CD4-positive, alpha-beta T cell treated with Interleukin-12 subunit alpha and Interleukin-12 subunit beta, for 1 hour (primary cell): ENCODE data around the gene INPP5F.
"Not testable (repeated sequence)": the region's sequence is repeated elsewhere in the genome, so short reads cannot be mapped to it uniquely, and the experiment has no call there.

Experiments used
- DNase-seq: peaks from one replicate; pipeline ENCODE4 v3.0.0-alpha.2; 2020

The INPP5F gene

DNA sequence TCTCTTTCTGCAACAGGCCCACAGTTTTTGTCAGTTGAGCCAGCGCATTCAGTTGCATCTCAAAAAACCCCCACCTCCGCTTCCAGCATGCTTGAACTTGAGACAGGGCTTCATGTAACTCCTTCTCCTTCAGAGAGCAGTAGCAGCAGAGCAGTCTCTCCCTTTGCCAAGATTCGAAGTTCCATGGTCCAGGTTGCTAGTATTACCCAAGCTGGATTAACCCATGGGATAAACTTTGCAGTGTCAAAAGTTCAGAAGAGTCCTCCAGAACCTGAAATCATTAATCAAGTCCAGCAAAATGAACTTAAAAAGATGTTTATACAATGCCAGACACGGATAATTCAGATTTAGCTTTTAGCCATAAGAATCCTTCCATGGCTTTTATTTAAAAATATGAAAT, 101.6 kb downstream of the INPP5F start:
- DNase-seq = no peak

DNA sequence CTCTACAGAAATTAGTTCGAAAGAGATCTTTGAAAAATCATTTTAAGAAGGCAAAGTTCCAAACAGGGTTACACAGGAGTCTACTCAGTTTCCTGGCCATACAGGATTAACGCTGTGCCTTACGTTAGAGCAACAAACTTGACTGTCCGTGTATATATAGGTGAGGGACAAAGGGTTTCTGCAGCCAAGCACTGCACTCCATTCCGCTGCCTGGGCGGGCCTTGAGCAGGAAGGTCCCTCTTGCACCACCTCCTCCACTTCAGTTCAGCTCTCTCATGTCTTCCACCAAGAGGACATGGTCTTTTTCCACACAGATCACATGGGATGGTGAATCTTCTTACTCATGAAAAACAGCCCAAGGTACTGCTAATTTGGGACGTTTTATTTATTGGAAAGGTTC, 103.6 kb downstream of the INPP5F start:
- no peak for DNase-seq

DNA sequence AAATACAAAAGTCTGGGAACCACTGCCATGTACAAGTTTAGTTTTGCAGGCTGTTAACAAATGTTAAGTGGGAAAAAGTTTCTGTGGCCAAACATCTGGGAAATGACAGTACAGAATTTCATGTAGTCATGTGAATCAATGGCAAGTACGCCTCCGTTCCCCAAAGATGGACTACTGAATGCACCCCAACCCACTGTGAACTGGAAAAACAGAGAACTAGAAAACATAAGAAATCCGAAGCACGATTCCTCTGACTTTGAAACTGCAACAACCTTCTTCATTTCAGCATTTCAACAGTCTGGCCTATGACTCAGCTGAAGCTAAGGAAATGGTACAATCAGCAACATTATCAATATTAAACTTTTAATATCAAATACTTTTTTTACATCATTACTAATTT, 105.0 kb downstream of the INPP5F start:
- no peak for DNase-seq

DNA sequence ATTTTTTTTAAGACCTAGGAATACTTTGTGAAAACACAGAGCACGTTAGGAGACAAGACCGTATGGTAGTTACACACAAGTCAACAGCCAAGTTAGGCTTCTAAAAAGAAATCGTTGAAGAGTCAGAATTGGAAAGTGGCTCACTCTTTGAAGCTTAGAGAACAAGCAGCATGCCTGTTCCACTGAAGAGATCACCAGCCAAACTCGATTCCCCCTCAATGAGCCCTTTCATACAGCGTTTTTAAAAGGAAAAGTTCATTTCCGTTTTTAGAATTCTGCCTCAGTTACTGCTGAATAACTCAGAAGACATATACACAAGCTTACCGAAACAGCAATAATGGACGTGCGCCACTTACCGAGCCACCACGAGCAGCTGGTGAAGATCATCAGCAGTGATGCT, 105.8 kb downstream of the INPP5F start:
- DNase-seq = no peak

DNA sequence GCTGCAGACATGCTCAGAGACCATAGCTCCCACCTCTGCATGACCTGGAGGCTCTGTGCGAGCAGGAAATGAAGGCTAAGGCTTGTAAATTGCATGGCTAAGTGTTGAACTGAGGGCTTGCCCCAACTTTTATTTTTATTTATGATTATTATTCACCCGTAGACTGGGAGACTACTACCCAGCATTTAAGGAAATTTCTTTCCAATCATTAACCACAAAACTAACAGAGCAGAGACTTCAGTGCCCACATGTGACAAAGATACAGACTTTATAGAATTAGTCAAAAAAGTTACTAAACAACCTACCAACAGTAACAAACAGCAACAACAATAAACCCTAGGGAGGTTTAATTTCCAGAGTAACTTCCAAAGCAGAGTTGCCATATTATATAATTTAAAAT, 107.1 kb downstream of the INPP5F start:
- DNase-seq = no peak

DNA sequence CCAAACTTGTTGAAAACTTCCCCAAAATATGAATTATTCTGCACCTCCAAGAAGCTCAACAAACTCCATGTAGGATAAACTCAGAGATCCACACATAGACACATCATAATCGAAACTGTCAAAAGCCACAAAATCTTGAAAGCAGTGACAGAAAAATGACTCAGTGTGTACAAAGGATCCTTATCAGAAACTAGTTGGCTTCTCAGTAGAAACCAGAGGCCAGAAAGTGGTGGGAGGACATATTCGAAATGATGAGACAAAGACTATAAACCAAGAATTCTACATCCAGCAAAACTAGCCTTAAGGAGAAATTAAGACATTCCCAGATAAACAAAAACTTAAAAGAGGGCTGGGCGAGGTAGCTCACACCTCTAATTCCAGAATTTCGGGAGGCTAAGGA, 108.3 kb downstream of the INPP5F start:
- no peak for DNase-seq

DNA sequence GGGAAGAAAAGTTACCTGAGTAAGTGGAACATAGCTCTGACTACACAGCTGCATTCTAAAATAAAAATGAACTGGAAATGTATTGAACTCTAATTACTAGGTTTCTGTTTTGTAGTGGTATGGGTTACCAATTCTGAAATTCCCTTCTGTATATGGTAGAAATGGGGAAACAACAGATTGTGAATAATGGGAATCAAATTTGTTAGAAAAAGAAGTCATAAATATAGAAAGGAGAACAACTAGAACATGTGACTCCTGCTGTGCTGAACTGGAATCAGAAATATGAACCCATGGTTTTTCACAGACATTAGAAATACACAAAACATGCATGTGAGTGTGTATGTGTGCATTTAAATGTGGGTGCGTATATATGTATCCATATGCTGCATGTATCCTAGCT, 119.8 kb downstream of the INPP5F start:
- DNase-seq = no peak

DNA sequence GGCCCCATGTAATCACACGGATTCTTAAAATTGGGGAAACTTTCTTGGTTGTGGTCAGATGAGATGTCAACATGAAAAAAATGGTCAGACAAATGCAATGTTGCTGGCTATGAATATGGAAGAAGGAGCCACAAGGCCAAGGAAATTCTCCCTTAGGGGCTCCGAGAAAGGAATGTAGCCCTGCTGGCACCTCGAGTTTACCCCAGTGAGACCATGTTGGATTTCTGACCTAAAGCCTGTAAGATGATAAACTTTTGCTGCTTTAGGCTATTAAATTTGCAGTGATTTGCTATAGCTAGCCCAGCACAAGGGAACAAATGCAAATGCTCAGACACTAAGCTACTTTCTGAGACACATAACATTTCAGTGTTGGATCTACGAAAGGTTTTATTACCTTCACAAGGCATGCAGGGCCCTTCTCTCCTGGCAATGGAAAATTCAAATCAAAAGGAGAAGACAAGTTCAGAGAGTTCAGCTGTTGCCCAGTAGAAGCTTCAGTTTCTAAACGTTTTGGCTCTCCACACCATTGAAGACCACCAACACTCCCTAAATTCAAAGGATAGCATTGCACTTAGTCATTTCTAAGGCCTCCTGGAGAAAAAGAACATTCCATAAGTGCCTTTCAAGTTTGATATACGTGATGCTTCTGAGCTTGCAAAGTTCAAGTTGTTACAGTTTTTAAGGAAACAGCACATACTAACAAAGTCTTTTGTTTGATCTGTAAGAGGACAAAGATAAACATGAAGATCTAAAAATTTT, 123.4 kb downstream of the INPP5F start:
- no peak for DNase-seq

DNA sequence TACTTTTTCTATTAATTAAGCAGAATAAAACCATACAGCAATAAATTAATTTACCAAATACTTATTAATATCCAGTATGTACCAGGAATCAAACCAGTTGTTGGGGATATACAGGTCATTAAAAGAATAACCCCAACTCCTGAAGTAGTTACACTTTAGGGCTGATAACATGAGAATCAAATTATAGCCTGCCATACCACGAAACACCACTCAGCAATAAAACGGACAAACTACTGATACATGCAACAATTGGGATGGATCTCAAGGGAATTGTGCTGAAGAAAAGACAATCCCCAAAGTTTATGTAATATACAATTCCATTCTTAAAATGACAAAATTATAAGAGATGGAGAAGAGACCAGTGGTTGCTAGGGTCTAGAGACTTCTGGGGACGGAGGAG, 124.1 kb downstream of the INPP5F start:
- no peak for DNase-seq

DNA sequence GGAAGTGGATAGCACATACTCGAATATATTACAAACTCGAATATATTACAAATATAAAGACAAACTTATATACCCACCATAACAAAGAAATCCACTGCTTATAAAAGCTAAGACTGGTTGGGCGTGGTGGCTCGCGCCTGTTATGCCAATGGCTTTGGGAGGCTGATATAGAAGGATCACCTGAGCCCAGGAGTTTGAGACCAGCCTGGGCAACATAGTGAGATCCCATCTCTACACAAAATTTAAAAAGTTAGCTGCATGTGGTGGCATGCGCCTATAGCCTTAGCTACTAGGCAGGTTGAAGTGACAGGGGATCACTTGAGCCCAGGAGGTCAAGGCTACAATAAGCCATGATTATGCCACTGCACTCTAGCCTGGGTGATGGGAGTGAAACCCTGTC, 126.4 kb downstream of the INPP5F start:
- no peak for DNase-seq

DNA sequence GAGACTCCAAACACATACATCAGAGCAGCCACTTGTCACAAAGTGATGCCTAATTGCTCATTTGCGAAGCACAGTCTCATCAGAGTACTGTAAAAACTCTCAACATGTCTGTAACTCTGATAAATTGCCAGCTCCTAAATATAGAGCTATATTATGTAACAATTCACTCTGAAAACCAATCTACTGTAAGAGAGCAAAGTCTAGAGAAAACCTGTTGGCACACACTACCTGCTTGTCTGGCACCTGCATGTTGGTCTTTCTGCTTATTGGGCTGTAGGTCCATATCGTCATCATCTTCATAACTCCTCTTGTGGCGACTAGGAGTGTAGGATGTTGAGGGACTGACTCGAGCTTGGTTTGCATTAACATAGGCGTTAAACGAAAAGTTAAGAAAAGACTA, 127.0 kb downstream of the INPP5F start:
- DNase-seq = no peak

DNA sequence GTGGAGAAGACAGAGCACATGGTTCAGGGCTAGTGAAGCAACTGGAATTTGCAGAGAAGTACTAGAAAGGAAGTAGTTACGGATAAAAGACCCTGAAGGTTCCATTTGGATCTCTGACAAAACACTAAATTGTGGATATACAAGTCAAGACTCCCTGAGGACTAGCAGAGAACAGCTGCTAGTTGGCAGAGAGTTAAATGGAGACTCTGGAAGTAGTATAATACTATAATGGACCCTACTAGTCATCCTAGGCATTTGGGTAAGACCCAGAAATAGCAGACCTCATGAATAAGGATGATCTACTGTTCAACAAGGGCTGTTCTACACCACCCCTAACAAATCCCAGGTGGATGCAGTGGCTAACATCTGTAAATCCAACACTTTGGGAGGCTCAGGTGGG, 127.7 kb downstream of the INPP5F start:
- DNase-seq = no peak

DNA sequence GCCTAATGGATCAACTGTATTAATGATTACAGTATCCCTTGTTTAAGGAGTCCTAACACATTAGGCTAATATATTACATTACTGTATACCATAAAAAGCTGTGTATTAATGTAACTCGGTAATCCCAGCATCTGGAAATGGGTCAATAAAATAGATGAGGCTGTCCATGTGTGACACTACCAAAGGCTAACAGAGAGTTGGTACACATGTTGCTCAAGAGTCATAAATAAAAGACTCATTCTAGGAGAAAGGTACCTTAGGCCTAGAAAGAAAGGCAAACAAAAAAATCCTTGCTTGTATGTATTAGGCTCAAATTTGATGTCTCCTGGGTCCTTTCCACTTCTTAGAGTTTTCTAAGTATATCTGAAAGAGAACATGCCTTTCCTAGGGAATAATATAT, 132.2 kb downstream of the INPP5F start:
- DNase-seq = no peak

DNA sequence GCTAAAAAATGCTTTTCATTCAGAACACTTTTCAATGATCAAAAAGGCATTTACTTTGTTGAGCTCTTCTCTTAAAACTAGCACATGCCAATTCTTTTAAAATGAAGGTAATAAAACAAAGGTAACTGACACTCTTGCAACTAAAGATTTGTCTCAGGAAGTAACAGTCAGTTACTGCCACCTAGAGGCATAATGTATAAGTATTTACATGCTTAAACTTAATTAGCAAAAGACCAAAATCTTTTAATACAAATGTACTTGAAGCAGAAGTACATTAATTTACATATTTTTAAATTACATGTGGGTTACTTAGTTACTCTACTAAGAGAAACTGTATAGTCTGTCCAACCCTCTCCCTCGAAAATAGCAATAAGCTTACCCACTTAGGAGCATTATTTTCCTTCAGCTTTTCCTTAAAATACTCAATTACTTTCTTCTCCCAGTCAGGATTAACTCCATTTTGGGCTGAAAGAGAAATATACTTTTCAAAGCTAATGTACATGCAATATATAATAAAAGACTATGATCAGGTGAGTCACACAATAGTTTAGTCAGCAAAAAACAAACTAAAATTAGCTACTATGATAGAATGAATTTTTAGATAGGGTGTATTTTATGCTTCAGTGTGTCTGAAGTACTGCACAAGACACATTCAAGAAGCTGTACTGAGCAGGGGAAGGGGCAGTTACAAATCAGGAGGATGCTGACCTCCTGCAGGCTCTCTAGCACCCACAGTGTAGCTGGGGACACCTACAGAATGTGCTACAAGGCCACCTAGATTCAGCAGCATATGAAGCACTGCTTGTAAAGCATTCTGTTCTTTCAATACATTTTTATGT, 133.8 kb downstream of the INPP5F start:
- peak; percentile 65 for DNase-seq

DNA sequence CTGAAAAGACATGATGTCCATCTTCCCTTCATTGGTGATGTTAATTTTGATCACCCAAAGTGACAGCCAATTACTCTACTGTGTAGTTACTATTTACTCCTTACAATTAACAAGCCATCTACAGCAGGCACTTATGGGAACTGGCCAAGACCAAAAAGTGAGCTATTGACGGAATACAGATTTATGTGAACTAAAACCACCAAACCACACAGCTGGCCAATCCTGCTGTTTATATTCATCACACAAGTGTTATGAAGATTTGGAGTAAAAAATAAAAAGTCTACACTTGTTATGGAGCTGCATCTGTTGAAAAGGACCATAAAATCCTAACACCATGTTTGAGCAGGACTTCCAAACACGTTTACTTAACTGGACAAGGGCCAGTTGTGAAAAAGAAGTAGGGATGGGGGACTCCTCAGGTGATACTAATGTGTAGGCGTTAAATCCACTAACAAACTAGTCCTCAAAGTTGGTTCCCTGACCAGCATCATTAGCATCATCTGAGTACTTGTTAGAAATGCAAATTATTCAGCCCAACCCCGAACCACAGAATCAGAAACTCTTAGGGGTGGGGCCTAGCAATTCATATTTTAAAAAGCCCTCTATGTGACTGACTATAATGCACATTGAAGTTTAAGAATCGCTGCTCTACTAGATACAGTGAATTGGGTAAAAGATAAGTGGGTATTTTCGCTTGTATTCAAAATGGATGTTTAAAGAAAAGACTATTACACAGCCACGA, 135.2 kb downstream of the INPP5F start:
- DNase-seq = no peak

DNA sequence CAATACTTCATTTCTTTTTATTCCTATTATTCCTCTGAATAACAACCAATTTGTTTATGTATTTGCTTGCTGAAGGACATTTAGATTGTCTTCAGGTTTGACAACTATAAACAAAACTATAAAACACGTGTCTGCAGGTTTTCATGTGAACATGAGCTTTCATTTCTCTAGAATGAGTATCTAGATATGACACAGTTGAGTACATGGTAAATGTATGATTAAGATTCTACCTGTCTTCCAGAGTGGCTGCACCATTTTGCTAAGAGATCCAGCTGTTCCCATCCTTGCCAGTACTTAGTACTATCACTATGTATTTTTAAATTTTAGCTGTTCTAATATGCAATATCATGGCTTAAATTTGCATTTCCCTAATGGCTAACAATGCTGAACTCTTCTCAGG, 136.7 kb downstream of the INPP5F start:
- DNase-seq = no peak

DNA sequence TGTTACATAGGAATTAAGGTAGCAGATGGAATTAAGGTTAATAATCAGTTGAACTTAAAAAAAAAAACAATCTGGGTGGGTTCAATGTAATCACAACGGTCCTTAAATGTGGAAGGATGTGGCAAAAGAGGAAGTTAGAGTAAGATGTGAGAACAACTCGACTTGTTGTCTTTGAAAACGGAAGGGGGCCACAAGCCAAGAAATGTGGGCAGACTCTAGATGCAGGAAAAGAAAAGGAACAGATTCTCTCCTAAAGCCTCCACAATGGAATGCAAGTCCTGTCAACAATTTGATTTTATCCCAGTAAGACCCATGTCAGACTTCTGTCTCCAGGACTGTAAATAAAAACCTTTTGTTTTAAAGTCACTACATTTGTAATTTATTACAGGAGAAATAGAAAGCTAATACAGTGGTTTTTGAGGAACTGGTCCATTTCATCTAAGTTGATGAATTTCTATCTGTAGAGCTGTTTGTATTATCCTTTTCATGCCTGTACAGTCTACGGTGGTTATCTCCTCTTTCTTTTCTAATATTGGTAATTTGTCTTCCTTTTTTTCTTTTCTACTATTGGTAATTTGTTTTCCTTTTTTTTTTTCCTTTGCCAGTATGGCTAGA, 138.2 kb downstream of the INPP5F start:
- no peak for DNase-seq

DNA sequence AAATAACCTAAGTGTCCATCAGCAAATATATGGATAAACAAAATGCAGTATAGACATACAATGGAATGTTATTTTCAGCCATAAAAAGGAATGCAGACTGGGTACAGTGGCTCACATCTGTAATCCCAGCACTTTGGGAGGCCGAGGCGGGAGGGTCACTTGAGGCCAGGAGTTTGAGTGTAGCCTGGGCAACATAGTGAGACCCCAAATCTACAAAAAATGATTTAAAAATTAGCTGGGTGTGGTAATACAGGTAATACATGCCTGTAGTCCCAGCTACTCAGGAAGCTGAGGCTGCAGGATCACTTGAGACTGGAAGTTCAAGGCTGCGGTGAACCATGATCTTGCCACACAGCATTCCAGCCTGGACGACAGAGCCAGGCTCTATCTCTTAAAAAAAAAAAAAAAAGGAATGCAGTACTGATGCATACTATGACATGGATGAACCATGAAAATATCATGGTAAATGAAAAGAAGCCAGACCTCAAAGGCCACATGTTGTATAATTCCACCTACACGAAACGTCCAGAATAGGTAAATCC, 139.9 kb downstream of the INPP5F start:
- no peak for DNase-seq

DNA sequence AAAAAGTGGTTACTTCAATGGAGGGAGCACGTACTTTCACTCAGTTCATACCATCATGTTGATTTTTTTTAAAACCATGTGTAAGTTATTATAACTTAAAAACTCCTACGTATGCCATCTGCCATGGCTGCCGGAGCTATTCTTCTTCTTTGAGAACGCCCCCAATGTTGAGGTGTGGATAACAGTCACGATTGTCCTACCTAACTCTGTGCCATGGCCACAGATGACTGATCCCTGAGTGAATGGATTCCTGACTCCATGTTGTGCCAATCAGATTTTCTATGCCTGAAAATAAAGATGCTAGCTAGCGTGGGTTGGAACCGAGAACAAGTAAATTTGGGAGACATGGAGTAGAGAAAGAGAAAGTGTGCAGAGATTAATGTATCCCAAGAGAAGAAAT, 141.5 kb downstream of the INPP5F start:
- DNase-seq = no peak

DNA sequence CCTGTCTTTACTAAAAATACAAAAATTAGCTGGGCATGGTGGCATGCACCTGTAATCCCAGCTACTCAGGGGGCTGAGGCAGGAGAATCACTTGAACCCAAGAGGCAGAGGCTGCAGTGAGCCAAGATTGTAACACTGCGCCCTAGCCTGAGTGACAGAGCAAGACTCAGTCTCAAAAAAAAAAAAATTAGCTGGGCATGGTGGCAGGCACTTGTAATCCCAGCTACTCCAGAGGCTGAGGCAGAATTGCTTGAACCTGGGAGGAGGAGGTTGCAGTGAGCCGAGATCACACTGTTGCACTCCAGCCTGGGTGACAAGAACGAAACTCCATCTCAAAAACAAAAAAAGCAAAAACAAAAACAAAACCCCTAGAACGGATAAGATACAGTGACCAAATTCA, 143.5 kb downstream of the INPP5F start:
- DNase-seq = not testable (repeated sequence)

DNA sequence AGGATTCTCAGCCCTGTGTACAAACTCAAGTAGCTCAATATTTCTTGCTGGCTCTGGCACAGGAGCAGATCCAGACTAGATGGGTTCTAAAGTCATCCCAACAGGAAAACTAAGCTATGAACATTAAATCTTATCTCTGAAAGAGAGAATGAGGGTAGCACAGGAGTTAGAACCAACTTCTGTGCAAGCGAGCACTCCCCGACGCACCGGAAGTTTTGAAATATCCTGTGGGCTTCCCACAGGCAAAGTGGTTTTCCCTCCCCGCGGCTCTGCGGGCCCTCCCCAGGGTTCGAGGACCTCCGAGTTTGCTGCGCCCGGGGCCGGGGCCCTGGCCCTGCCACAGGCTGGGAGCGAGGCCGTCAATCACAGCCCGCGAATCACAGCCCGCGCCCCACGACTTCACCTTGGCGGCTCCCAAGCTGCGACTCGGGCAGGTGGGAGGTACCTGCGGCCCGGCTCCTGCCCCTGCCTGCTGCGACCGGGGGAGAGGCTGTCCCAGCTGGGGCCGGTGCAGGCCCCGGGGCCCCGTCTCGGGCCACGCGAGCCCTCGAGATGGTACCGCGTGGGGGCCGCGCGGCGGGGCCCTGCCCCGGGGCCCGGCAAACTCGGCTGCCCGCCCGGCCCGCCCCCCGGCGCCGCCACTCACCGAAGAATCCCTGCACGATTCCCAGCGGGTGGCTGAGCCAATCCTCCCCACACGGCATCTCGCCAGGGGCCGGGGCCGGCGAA, 146.2 kb downstream of the INPP5F start:
- peak; percentile 58 for DNase-seq

DNA sequence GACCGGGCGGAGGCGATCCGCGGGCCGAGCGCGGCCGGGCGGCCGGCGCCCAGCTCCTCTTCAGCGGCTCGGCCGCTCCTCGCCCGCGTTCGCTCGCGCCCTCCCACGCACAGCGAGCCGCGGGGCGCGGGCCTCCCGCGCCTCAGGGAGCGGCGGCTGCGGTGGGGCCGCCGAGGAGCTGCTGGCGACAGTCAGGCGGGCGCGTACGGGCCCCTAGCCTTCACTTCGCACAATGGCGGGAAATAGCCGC, 146.7 kb downstream of the INPP5F start, which contains the start of gene MCMBP:
Gene MCMBP (minus strand): TSS at position 234 of the 250 bp plus-strand sequence. CDS start 259 bp downstream, outside the sequence.
- DNase-seq = no peak
